HEK293T (cell line): ENCODE measurements around the gene MRPS34.
"Not testable (repeated sequence)": the region's sequence is repeated elsewhere in the genome, so short reads cannot be mapped to it uniquely, and the experiment has no call there.

Experiments
- ARNT ChIP-seq: fragments of 450-650 bp; IDR thresholded peaks from 2 replicates; pipeline ENCODE4 v1.6.1; 2017; ENCODE audit warnings: mild to moderate bottlenecking
- BHLHE40 ChIP-seq: fragments of 450-650 bp; IDR thresholded peaks from 2 replicates; pipeline ENCODE4 v1.6.1; 2016; ENCODE audit warnings: mild to moderate bottlenecking, moderate library complexity, borderline replicate concordance
- ELF4 ChIP-seq: fragments of 450-650 bp; IDR thresholded peaks from 2 replicates; pipeline ENCODE4 v1.6.1; 2017; ENCODE audit warnings: antibody characterized with exemption
- FOXA1 ChIP-seq: fragments of 450-650 bp; IDR thresholded peaks from 2 replicates; pipeline ENCODE4 v1.6.1; 2016; ENCODE audit warnings: mild to moderate bottlenecking
- FOXM1 ChIP-seq: fragments of 450-650 bp; IDR thresholded peaks from 2 replicates; pipeline ENCODE4 v1.6.1; 2017; ENCODE audit warnings: mild to moderate bottlenecking, borderline replicate concordance
- LEF1 ChIP-seq: fragments of 450-650 bp; IDR thresholded peaks from 2 replicates; pipeline ENCODE4 v1.6.1; 2017; ENCODE audit warnings: mild to moderate bottlenecking, borderline replicate concordance
- SP1 ChIP-seq: fragments of 450-650 bp; IDR thresholded peaks from 2 replicates; pipeline ENCODE4 v1.6.1; 2017
- SUZ12 ChIP-seq: fragments of 450-650 bp; IDR thresholded peaks from 2 replicates; pipeline ENCODE4 v1.6.1; 2016; ENCODE audit warnings: mild to moderate bottlenecking
- ZNF384 ChIP-seq: fragments of 450-650 bp; IDR thresholded peaks from 2 replicates; pipeline ENCODE4 v1.6.1; 2016
- TF ChIP-seq, protein P1 (sequence below): fragments of 450-650 bp; IDR thresholded peaks from 2 replicates; pipeline ENCODE4 v1.6.1; 2016

DNA sequence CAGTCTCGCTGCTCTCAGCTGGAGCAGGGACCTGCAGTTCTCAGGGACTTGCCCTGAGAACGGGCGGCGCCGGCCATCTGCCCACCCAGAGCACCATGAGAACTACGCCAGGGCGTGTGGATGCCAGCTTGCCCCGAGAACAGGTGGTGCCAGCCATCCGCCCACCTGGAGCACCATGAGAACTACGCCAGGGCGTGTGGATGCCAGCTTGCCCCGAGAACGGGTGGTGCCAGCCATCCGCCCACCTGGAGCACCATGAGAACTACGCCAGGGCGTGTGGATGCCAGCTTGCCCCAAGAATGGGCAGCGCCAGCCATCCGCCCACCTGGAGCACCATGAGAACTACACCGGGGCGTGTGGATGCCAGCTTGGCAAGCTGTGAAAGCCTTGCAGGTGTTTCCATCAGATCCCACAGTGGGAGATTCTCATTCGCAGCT is 40.4 kb downstream of the MRPS34 start:
- TF ChIP-seq SP1, FOXA1, ELF4, LEF1, BHLHE40, ARNT, FOXM1, SUZ12, ZNF384: not testable (repeated sequence)
- TF ChIP-seq, protein P1, sequence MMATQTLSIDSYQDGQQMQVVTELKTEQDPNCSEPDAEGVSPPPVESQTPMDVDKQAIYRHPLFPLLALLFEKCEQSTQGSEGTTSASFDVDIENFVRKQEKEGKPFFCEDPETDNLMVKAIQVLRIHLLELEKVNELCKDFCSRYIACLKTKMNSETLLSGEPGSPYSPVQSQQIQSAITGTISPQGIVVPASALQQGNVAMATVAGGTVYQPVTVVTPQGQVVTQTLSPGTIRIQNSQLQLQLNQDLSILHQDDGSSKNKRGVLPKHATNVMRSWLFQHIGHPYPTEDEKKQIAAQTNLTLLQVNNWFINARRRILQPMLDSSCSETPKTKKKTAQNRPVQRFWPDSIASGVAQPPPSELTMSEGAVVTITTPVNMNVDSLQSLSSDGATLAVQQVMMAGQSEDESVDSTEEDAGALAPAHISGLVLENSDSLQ: not testable (repeated sequence)
